RCC 7860 (cell line): ENCODE measurements around the gene MOB3A.

Experiments
- DNase-seq: peaks from one replicate; pipeline ENCODE4 v3.0.0-alpha.2; 2015; ENCODE audit warnings: low spot score
- FAIRE-seq: peaks from 2 replicates; lab custom pipeline; 2012; peaks lifted over from hg19 to GRCh38; lab: Jason Lieb, UNC

The MOB3A gene

DNA sequence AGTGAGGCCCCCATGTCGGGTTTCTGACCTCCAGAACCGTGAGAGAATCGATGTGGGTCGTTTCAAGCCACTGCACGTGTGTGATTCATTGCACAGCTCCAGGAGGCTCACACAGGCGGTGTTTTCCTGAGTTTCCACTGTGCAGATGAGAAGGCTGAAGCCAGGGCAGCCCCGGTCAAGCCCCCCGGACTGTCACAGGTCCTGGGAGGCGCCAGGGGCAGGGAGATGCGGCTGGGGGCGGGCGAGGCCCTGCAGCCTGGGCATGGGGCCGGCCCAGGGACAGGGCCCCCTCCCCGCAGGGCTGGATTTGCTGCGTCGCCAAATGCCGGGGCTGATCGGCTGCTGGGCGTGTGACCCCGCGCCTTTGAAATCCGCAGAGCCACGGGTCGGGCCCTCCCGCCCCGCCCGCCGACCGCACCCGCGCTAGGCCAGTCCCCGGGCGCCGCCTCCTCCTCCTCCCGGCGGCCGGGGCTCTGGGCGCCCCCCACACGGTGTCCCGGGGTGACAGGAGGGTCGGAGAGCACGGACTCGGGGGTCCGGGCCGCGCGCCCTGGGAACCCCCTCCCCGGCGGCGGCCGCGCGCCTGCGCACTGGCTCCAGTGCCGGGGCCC, 35.1 kb downstream of the MOB3A start:
- peak; percentile 83 for DNase-seq
- FAIRE-seq, result peak; percentile 58

DNA sequence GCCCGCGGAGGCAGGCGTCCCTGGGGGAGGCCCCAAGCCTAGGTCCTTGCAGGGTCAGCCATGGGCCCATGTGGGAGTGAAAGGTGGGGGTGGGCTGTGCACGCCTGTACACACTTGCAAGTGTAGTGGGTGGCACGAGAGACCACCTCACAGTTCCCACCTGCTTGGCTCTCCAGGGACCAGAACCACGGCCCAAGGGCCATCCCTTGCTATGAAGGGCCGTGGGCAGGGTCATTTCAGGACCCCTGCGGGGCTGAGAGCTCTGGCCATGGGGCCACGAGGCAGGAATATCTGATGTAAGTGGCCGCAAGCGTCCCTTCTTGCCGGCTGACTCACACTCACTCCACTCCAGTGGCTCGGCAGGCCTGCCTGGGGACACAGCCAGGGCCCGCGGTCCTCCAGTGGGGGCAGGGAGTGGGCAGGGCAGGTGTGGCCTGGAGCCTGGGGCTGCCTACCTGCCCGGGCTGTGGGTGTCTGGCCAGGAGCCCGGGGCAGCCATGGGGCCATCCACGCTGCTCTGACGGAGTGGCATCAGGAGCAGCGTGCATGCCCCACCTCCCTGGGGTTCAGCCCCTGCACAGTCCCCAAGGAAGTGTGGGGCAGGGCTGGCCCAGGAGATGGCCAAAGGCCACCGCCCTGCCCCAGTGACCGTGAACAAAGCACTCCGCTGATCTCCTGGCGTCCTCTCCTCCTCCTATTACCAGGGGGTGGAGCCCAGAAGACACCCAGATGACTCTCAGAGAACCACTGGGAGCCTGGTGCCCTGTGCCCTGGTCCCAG, 36.5 kb downstream of the MOB3A start:
- peak; percentile 80 for FAIRE-seq
- peak; percentile 94 for DNase-seq

DNA sequence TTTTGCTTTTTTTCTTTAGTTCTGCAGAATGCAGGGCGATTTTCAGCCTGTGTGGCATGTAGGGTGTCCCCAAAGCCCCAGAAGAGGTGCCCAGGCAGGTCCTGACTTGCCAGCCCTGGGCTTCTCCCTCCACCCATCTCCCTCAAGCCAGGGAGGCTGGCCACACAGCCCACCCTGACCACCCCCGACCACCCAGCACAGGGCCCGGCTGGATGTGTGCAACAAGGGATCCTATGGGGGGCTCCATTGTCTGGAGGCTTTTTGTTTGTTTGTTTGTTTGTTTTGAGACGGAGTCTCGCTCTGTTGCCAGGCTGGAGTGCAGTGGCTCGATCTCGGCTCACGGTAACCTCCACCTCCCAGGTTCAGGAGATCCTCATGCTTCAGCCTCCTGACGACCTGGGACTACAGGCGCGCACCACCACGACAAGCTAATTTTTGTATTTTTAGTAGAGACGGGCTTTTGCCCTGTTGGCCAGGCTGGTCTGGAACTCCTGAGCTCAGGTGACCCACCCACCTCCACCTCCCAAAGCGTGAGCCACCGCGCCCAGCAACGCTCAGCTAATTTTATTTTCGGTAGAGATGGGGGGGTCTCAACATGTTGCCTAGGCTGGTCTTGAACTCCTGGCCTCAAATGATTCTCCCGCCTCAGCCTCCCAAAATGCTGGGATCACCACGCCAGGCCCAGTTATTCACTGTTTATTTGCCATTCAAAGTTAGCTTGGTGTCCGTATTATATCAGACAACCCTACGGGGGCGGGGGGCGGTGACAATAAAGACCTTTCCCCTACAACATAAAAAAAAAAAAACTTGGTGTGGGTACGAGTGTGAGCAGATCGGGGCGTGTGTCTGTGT, 37.3 kb downstream of the MOB3A start:
- DNase-seq, result no peak
- no peak for FAIRE-seq

DNA sequence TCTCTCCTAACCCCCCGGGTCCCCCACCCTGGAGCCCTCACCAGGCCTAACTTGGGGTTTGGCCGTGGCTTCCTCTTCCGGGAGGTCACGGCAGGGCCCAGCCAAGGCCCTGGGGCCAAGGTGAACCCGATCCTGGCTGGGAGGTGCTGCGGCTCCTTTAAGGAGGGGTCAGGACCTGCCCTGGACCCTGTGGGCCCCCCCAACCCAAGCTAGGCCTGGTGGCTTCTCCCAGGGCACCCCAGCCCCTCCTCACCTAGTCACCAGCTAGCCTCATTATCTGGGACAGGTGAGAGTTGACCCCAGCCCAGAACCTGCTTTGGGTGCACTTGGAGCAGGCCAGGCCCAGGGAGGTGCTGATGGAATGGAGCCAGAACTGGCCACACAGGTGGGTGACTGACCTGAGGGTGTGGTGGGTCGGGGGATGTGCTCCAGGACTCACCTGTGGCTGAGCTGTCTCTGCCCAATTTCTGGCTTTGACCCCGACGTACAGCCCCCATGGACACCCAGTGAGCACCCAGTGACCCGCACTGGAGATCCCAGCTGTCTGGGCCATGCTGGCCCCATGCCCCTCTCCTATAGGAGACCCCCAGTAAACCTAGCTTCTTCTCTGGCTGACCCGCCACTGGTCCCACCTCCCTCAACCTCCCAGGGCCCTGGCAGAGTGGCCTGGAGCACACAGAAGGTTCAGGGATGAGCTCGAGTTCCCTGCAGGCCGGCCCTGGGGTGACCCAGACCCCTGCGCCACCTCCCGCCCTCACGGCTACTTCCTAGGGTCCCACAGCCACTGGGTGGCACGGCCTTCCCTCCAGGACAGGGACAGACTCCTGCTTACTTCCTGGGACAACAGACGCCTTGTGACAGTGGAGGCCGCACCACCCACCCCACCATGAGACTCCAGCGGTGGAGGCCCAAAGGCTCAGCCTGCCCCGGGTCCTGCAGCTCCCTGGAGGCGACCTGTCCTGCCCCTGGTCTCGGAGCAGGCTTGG, 38.3 kb downstream of the MOB3A start:
- DNase-seq, result no peak
- FAIRE-seq, result no peak

DNA sequence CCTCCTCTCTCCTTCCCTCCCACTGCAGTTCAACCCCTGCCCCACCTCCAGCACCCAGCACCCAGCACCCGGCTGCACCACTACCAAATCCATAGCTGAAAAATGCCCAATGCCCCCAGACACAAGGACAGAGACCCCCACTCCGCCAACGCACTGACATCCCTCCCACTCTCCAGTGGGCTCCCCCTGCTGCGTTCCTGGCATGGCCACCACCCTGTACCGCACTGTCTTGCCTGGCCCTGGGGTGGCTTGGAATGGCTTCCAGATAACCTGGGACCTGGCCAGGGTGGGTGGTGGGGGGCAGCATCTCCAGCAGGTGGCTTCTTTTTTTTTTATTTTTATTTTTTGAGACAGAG, 39.3 kb downstream of the MOB3A start:
- no peak for FAIRE-seq
- no peak for DNase-seq

DNA sequence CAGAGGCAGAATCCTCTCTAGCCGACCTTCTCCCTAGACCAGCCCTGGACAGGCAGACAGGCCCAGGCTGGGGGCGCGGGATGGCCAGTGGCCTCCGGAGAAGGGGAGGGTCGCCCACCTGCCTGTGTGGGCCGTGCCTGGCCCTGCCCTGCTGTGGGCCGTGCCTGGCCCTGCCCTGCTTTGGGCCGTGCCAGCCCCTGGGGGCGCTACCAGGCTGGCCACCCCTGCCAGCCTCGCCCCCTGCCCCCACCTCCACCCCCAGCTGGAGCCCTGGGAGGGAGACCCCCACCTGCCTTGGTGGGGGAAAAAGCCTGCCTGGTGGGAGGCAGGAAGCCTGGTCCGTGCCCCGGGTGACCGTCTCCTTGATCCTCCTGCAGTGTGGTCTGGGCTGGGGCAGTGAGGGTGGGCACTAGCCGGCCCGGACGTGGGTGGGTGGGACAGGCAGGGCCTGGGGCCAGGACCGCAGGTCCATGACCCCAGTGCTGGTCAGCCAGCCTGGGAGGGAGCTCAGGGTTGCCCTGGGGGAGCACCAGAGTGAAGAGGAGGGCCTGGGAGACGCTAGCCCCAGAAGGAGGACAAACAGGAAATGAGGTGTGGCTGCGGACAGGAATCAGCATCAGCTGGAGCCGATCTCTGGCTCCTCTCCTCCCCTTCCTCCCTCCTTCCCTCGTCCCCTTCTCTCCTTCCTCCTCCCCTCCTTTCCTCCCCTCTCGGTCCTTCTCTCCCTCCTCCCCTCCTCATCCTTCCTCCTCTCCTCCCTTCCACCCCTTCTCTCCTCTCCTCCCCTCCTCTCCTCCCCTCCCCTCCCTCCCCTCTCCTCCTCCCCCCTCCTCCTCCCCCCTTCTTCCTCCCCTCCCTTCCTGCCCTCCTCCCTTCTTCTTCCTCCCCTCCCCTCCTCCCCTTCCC, 39.9 kb downstream of the MOB3A start:
- FAIRE-seq (no peak), DNase-seq (peak; percentile 67)

DNA sequence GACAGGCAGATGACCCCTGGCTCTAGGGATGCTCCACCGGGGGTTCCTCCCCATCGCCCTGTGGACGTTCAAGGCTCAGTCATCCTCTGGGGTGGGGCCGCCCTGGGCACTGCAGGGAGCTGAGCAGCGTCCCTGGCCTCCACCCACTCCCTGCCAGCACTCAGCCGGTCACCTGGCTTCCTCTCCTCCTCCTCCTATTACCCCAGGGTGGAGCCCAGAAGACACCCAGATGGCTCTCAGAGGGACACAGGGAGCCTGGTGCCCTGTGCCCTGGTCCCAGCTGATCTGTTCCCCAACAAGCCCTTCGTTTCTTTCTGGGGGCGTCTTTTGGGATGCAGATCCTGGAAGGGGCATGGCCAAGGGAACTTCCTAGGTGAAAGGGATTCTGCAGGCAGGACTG, 41.4 kb downstream of the MOB3A start:
- no peak for FAIRE-seq
- no peak for DNase-seq

DNA sequence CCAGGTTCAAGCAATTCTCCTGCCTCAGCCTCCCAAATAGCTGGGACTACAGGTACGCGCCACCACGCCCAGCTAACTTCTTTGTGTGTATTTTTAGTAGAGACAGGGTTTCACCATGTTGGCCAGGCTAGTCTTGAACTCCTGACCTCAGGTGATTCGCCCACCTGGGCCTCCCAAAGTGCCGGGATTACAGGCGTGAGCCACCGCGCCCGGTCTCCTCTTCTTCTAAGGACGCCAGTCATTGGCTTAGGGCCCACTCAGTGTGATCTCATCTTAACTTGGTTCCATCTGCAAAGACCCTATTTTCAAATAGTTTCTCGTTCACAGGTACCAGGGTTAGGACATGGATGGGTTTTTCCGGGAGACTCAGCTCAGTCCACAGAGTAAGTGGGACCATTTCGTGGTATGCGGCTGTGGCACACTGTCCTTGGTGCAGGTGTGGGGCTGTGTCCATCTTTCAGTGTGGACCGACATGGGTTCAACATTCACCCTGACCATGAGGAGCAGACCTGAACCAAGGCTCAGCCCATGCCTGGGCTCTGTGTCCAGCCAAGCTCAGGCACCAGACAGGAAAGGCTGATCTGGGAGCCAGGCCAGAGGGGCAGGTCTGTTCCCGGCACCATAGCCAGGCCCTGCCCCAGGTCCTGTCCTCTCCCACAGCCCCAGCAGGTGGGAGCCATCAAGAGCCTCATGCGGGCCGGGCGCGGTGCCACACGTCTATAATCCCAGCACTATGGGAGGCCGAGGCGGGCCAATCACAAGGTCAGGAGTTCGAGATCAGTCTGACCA, 42.3 kb downstream of the MOB3A start:
- DNase-seq, result no peak
- FAIRE-seq, result no peak

DNA sequence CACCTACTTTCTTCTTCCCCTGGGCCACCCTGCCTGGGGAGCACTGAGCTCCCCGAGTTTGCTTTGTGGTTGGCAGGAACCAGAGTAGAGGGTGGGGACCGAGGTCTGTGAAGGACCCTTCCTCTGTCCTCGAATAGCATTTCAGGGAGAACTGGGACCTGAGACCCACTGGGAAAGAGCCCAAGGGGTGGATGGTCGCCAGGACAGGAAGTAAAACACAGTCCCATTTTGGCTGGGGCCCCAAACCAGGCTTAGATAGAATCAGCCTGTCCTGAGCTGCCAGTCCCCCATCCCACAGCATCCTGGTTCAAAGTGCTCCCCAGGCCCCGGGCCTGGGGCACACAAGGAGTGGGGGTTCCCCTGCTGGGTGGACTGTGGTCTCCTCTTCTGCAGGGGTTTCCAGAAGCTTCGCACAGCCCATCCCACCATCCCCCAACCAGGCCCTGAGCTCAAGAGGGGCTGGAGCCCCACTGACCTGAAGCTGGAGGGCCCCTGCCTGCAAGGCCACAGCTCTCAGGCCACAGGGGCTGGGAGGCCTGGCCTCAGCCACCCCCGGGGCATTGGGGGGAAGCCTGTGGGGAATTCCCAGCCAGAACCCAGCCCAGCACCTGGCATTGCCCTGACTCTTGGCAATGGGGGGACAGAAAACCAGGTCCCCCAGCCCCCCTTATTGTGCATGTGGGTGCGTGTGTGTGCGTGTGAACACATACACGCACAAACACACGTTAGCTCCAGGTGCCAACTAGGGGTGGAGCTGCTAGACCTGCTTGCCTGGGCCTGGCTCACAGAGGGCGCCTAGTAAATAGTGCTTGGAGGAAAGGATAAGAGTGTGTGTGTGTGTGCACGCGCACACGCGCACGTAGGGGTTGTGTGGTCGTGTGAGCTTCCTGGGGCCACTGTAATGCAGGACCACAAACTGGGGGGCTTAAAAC, 44.1 kb downstream of the MOB3A start:
- DNase-seq (no peak), FAIRE-seq (no peak)

DNA sequence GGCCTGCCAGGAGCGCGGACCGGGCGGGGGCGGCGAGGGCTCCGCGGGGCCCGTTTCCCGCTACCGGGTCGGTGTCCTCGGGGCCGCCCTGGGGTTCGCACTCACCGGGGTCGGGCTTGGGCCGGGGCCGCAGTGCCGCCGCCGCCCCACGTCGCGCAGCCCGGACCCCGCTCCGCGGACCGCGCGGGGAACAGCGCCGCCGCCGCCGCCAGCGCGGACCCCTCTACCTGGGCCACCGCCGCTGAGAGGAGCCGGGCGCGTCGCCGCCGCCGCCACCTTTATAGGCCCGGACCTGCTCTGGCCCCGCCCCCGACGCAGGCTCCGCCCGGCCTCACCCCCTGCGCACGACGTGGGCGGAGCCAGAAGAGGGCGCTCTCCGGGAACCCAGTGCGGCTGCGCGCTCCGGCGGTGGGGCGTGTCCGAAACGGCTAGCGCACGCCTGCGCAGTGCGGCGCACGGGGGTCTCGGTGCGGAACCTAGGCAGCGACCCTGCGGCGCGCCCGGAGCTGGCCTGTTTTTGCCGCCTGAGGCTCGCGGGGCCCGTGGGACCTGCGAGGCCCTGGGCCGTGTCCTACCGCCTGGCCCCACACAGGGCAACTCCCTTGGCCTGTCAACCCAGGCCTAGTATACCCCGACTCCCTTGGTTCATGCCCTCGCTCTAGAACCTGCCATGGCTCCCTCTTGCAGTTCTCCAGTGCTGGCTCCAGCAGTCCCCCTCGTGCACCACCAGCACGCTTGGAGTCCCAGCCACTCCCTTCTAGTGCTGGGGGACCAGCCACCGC, 44.9 kb downstream of the MOB3A start, which contains the start of gene MKNK2:
MKNK2 (minus strand) TSS at position 254 of the 782 bp plus-strand sequence. CDS start 393 bp downstream, outside the sequence.
- no peak for FAIRE-seq
- DNase-seq, result peak; percentile 78

DNA sequence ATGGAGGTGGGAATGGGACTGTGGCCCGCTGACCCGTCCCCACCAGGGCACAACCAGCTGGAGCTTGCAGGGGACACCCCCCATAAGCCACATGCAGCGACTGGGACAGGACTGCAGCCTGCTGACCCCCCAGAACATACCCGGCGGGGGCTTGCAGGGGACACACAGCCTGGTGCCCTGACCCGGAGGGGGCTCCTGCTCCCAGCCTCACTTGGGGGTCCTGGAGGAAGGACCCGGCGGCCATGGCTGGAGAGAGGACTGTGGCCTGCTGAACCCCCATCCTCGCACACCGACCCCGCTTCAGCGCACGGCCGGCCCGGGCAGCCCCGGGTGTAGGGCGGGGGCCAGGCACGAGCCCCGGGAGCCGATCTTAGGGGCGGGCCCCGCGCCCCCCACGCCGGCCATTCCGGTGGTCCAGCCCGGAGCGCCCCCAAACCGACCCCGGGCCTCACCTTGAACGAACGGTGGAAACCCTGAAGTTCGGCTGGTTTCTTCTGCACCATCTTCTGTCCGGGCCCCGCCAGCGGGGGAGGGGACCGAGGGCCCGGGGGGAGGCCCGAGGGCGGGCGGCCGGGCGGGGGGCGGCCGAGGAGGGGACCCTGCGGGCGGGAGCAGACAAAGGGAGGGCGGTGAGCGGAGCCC, 45.7 kb downstream of the MOB3A start:
- FAIRE-seq, result no peak
- no peak for DNase-seq

DNA sequence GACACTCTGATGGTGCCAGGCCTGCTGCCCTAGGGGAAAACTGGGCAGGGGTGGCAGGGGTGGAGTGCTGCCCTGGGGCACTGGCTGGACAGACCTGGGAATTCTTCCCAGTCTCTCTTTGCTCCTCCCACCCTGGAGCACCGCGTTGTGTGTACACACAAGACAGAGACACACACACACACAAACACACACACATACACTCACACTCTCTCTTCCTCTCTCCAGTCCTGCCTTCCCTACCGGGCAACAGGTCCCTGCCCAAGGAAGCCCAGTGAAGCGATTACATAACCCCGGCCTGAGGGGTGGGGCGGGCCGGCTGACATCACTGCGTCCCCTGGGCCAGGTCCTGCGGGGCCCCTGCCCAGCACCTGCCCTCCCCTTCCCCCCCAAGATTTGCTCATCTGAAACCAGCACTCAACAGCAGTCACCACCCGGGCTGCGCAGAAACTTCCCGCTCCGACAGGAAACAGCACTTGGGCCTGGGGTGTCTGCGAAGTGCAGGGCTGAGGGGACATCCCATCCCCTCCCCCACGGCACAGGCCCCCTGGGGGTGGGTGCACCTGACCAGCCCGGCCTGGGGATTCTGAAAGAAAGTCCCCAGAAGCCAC, 46.3 kb downstream of the MOB3A start:
- FAIRE-seq (no peak), DNase-seq (peak; percentile 77)

DNA sequence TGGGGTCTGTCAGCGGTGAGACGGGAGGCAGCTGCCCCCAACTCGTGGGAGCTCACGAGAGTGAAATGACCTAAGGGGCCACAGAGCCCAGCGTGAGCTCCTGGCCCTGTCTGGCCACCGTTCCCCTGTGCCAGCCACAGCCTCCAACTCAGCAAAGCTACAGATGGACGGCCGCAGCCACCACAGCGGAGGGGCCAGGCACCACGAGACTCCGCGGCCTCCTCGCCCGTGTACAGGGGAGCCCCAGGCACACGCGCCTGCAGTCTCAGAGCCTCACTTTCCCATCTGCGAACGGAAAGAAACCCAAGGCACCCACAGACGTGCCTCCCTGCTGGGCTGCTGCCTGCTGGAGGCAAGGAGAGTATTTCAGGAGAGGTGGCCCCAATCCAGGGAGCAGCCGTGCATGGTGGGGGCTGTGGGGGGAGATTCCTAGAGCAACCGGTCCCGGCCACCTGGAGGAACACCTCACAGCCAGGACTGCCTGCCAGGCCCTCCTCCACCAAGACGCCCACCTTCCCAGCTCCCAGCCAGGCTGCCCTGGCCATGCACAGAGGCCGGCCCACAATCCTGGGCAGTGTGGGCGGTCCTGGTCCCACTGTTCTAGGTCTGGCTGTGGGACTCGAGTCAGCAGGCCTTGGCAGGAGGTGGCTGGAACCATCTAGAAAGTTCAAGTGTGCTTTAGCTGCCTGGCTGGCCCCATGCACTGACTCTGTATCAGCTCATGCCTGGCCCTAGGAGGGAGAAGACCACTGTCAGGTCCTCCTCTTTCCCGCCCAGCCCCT, 47.0 kb downstream of the MOB3A start:
- no peak for DNase-seq
- no peak for FAIRE-seq

DNA sequence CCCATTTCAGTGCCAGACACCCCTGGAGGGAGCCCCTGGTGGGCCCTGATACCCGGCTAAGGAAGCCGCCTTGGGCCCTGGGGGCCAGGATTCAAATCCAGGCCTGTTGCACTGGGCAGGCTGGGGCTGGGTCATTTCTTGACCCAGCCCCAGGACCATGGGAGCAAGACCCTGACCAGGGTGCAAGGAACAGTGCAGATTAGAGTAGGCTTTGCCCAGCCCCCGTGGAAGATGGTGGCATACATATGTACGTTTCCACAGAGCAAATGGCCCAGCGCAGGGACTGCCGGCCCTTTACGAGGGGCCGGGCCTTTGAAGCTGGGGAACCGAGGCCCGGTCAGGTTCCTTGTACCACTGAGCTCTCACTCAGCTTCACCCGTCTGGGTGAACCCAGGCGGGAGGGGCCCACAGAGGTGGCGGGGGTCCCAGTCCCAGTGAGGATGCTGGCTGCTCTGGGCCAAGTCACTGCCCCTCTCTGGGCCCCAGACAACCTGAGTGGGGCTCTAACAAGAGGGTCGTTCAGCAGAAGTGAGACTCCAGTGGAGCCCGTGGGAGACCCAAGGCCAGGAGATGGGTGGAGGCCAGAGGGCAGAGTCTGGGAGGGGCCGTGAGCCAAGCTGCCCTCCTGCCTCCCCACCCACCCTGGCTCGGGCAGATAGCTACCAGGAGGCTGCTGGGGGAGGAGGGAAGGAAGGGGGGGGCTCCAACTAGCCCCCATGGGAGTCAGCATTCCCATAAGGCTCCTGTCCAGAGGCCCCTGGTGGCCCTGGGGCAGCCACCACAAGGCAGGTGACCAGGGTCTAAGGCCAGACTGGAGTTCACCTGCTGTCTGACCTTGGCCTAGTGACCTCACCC, 47.8 kb downstream of the MOB3A start:
- DNase-seq (no peak), FAIRE-seq (no peak)
